Endothelial cell of umbilical vein (primary cell): ENCODE data around the gene PRDM16. TPM values are rescaled to one million over a fixed set of nuclear protein-coding genes. Genes with fewer than 3 reads are reported as not detected.

Experiments
- BruUV-seq: library from RNA; stranded (reverse); fragments of 400-500 nt; replicated peaks from 2 replicates; lab custom pipeline; 2021; lab: Mats Ljungman, UMichigan
- CTCF ChIA-PET: fragments of 300-600, 350-600 bp; sonication (Branson Sonifier 250); formaldehyde crosslinking; loops from one replicate; lab custom pipeline; 2021; ENCODE audit warnings: antibody characterized with exemption, inconsistent platforms; lab: Charles Lee
- POLR2A ChIA-PET: fragments of 300-600, 350-600 bp; sonication (Branson Sonifier 250); formaldehyde crosslinking; loops from one replicate; lab custom pipeline; 2021; ENCODE audit warnings: antibody characterized with exemption, inconsistent platforms; lab: Charles Lee
- DNase-seq: peaks from one replicate; pipeline ENCODE4 v3.0.0-alpha.2; 2011; ENCODE audit warnings: low read depth, low spot score
- FAIRE-seq: peaks from 2 replicates; lab custom pipeline; 2011; peaks lifted over from hg19 to GRCh38; lab: Jason Lieb, UNC
- H2AFZ ChIP-seq: 2 replicates; pipeline ENCODE4 v1.6.0; 2012; ENCODE audit warnings: low read depth, low read length, control low read depth, inconsistent platforms
- H3K27ac ChIP-seq: 2 replicates; pipeline ENCODE4 v1.5.1; 2011; ENCODE audit warnings: low read depth, mild to moderate bottlenecking, control low read depth, low read length, moderate library complexity; ENCODE audit not compliant: insufficient read depth
- H3K27me3 ChIP-seq, 2 experiments: 2 replicates each; pipeline versions ENCODE4 v1.6.0 to v1.6.1; 2011; ENCODE audit warnings: low read length in 2 of 2, mixed read lengths in 1 of 2; ENCODE audit not compliant: control insufficient read depth in 2 of 2, insufficient read depth in 2 of 2
- H3K36me3 ChIP-seq, 2 experiments: 2 replicates in 1 of 2; 3 replicates in 1 of 2; pipeline ENCODE4 v1.5.1; 2011; ENCODE audit warnings: low read length in 2 of 2, mild to moderate bottlenecking in 1 of 2, moderate library complexity in 1 of 2; ENCODE audit not compliant: control insufficient read depth in 2 of 2, insufficient read depth in 2 of 2; ENCODE audit errors: extremely low read depth in 1 of 2
- H3K4me1 ChIP-seq: 3 replicates; pipeline ENCODE4 v1.5.1; 2011; ENCODE audit warnings: mild to moderate bottlenecking, low read length; ENCODE audit not compliant: control insufficient read depth, insufficient read depth; ENCODE audit errors: extremely low read depth
- H3K4me2 ChIP-seq: 2 replicates; pipeline ENCODE4 v1.6.1; 2011; ENCODE audit warnings: low read length, control low read depth, mixed read lengths; ENCODE audit not compliant: insufficient read depth
- H3K4me3 ChIP-seq, 3 experiments: fragments of 200-600 bp in 1 of 3; sonication (generic), shearing (Covaris generic) in 1 of 3; replicated peaks in 1 of 3; 2 replicates each; pipeline ENCODE4 v1.5.1; 2011 to 2016; ENCODE audit warnings: control low read depth in 3 of 3, low read length in 3 of 3, mild to moderate bottlenecking in 2 of 3, inconsistent platforms in 1 of 3, low read depth in 1 of 3, moderate library complexity in 1 of 3; ENCODE audit not compliant: insufficient read depth in 1 of 3
- H3K79me2 ChIP-seq: 2 replicates; pipeline ENCODE4 v1.6.0; 2012; ENCODE audit warnings: low read length, inconsistent platforms; ENCODE audit not compliant: control insufficient read depth, insufficient read depth
- H3K9ac ChIP-seq: replicated peaks from 2 replicates; pipeline ENCODE3; 2011; ENCODE audit warnings: low read length, control low read depth; ENCODE audit not compliant: insufficient read depth; ENCODE audit errors: extremely low read depth
- H3K9me1 ChIP-seq: replicated peaks from 3 replicates; pipeline ENCODE4 v1.6.0; 2011; ENCODE audit warnings: mild to moderate bottlenecking, low read length; ENCODE audit not compliant: control insufficient read depth, insufficient read depth; ENCODE audit errors: extremely low read depth
- H3K9me3 ChIP-seq: replicated peaks from 2 replicates; pipeline ENCODE4 v1.5.1; 2012; ENCODE audit warnings: low read length, inconsistent platforms; ENCODE audit not compliant: control insufficient read depth, insufficient read depth
- H4K20me1 ChIP-seq: replicated peaks from 2 replicates; pipeline ENCODE3; 2011; ENCODE audit warnings: mild to moderate bottlenecking, low read length; ENCODE audit not compliant: control insufficient read depth, insufficient read depth; ENCODE audit errors: extremely low read depth
- EZH2 ChIP-seq: IDR thresholded peaks from 2 replicates; pipeline ENCODE4 v1.6.1; 2012; ENCODE audit warnings: borderline replicate concordance, low read depth, mild to moderate bottlenecking, moderate library complexity, low read length, inconsistent platforms; ENCODE audit not compliant: severe bottlenecking
- FOS ChIP-seq: IDR thresholded peaks from 2 replicates; pipeline ENCODE4 v1.6.1; 2011; ENCODE audit warnings: mild to moderate bottlenecking, low read length, moderate library complexity, borderline replicate concordance; ENCODE audit not compliant: insufficient read depth
- GATA2 ChIP-seq: IDR thresholded peaks from 2 replicates; pipeline ENCODE4 v1.7.0; 2011; ENCODE audit warnings: low read depth, mild to moderate bottlenecking, moderate library complexity, mixed read lengths, low read length; ENCODE audit not compliant: insufficient read length, insufficient read depth
- JUN ChIP-seq: IDR thresholded peaks from 2 replicates; pipeline ENCODE4 v1.6.1; 2011; ENCODE audit warnings: borderline replicate concordance, low read depth; ENCODE audit not compliant: insufficient read length, insufficient read depth
- MYC ChIP-seq: IDR thresholded peaks from one replicate; pipeline ENCODE4 v1.6.1; 2011; ENCODE audit warnings: mild to moderate bottlenecking, low read depth, low read length
- POLR2A ChIP-seq: IDR thresholded peaks from 2 replicates; pipeline ENCODE4 v1.6.1; 2012; ENCODE audit warnings: low read depth, mild to moderate bottlenecking, control low read depth, low read length
- dilution Hi-C: fragments of 300-500 bp; cut with MboI; formaldehyde crosslinking; loops from one replicate; pipeline ENCODE4 v1.15.0; 2019; ENCODE audit warnings: low sequenced_read_pairs; ENCODE audit not compliant: extremely low pct_ligation_motif_present
- intact Hi-C: fragments of 100-400 bp; cut with micrococcal nuclease; formaldehyde crosslinking; loops from one replicate; pipeline ENCODE4 v1.10.0; 2022
- polyA plus RNA-seq, 4 experiments: library from polyadenylated mRNA; depleted of rRNA in 3 of 4; stranded (reverse) in 3 of 4; unstranded in 1 of 4; fragments of >200 nt; gene quantifications; 2 replicates each; pipeline versions ENCODE4 v1.2.1 to v1.2.3, GENCODE V29; 2011 to 2012; ENCODE audit warnings: missing spikeins in 1 of 4
- total RNA-seq: library from RNA; stranded (reverse); gene quantifications from 2 replicates; pipeline ENCODE4 v1.2.3, GENCODE V29; 2021
- TF ChIP-seq, protein P1 (sequence below), 2 donors: IDR thresholded peaks; 1 replicate in 1 of 2; 2 replicates in 1 of 2; pipeline ENCODE4 v1.5.1; 2011; ENCODE audit warnings: low read length in 2 of 2, mild to moderate bottlenecking in 2 of 2, moderate library complexity in 2 of 2, control low read depth in 1 of 2, inconsistent platforms in 1 of 2, low read depth in 1 of 2; ENCODE audit not compliant: insufficient read depth in 1 of 2; ENCODE audit errors: extremely low read depth in 1 of 2
- TF ChIP-seq, protein P2 (sequence below): IDR thresholded peaks from 2 replicates; pipeline ENCODE4 v1.6.1; 2011; ENCODE audit not compliant: insufficient read depth, insufficient read length

The PRDM16 gene
- total and polyA plus RNA-seq, 2 donors (not counting 3 experiments of a cell fraction or from before 2014, with no cell fraction given): not detected

DNA sequence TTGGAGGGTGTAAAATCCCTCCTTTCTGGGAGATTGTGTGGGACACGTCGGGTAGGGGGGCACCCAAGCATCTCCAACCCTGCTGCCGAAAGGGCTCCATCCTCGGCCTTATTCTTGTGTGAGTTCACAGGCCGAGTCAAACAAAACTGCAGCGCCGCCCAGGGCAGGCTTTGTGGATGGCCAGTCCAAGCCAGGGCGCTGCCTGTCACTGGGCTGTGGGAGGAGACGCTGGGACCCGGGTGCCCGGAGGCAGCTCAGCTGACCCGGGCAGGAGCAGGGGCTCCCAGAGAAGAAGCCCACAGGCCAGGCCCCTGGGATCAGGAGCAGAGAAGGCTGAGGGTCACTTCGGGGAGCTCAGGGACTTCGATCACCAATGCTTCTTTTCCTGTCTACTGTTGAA is 353.6 kb downstream of the PRDM16 start:
- Histone ChIP-seq H3K27me3 (no peaks in the 10 kb centered on the region), H3K4me1 (no peaks in the 10 kb centered on the region), H4K20me1 (no peaks in the 10 kb centered on the region), H3K9me3 (no peaks in the 10 kb centered on the region), H3K4me2 (no peak overlapping the region), H3K79me2 (no peaks in the 10 kb centered on the region), H3K4me3 (no peak overlapping the region), H3K9me1 (no peaks in the 10 kb centered on the region), H3K9ac (no peak overlapping the region), H3K36me3 (no peaks in the 10 kb centered on the region), H3K27ac (no peak overlapping the region), H2AFZ (no peak overlapping the region)
- DNase-seq: no peak
- dilution Hi-C loops (no loop called here), intact Hi-C loops (loop anchor here (10.0 kb wide), 1 partner anchor 1228 kb away; the partner anchor contains the start of gene FAAP20)
- ChIA-PET CTCF (interaction anchor here (3.4 kb wide), 1 partner anchor 1008 kb away, joined by 34 read pairs; no protein-coding TSS in a partner anchor), POLR2A (no interaction called here)
- BruUV-seq: no TSS peak
- TF ChIP-seq POLR2A (no peak), JUN (no peak), GATA2 (no peak), FOS (no peak), MYC (no peak), EZH2 (no peak)
- TF ChIP-seq, protein P1, sequence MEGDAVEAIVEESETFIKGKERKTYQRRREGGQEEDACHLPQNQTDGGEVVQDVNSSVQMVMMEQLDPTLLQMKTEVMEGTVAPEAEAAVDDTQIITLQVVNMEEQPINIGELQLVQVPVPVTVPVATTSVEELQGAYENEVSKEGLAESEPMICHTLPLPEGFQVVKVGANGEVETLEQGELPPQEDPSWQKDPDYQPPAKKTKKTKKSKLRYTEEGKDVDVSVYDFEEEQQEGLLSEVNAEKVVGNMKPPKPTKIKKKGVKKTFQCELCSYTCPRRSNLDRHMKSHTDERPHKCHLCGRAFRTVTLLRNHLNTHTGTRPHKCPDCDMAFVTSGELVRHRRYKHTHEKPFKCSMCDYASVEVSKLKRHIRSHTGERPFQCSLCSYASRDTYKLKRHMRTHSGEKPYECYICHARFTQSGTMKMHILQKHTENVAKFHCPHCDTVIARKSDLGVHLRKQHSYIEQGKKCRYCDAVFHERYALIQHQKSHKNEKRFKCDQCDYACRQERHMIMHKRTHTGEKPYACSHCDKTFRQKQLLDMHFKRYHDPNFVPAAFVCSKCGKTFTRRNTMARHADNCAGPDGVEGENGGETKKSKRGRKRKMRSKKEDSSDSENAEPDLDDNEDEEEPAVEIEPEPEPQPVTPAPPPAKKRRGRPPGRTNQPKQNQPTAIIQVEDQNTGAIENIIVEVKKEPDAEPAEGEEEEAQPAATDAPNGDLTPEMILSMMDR (IDR thresholded peaks at IDR 0.05; ENCODE audit: extremely low read depth in 1 of 2, insufficient read depth in 1 of 2, low read depth in 1 of 2, low read length in 2 of 2): no peak
- TF ChIP-seq, protein P2, sequence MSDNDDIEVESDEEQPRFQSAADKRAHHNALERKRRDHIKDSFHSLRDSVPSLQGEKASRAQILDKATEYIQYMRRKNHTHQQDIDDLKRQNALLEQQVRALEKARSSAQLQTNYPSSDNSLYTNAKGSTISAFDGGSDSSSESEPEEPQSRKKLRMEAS: no peak
- no peak for FAIRE-seq
